ENCODE data around the gene USP5. TPM values are rescaled to one million over a fixed set of nuclear protein-coding genes. Genes with fewer than 3 reads are reported as not detected.
A peak's percentile ranks its signal among the peaks of the same experiment; 100 is the strongest.

Gene USP5
- total RNA-seq, 1 experiment from 2014 or later, result 158 TPM

GRCh38 chr12:6867413-6868210, 15.7 kb downstream of the USP5 start, which contains the start of gene TPI1:
TSS of gene TPI1 (plus strand) at chr12:6867531. CDS start at chr12:6867567, 36 bp downstream.
- ATAC-seq (peak; percentile 63), DNase-seq (ENCODE audit: low spot score) (peak; percentile 79)
- peaks cover 64% of the 10 kb centered on the region for H3K36me3 Mint-ChIP-seq
- H3K4me1 Mint-ChIP-seq, result peaks cover 60% of the 10 kb centered on the region
- no peaks in the 10 kb centered on the region for H3K27me3 Mint-ChIP-seq (ENCODE audit: low read depth)
- peak within 1 kb of the TSS; percentile 89 for H3K4me3 Mint-ChIP-seq
- CTCF ChIA-PET, result interaction anchor here (0.6 to 8.5 kb wide), 13 partner anchors 15 to 238 kb away, joined by 3 to 181 read pairs (median 5); partner anchors contain the start of genes C12orf57, CDCA3, MLF2 and RNU7-1
- H3K27ac Mint-ChIP-seq, result peak within 1 kb of the TSS; percentile 87
- H3K9me3 Mint-ChIP-seq, result no peaks in the 10 kb centered on the region
- POLR2A ChIA-PET, result interaction anchor here (1.0 to 4.3 kb wide), 11 partner anchors 16 to 114 kb away, joined by 3 to 33 read pairs (median 4); partner anchors contain the start of genes ATN1, C12orf57, CDCA3 and ENO2
- no peak for TF ChIP-seq TEAD4 (CRISPR knock-in tag; IDR thresholded peaks at IDR 0.05)
- no peak for TF ChIP-seq CDX4 (CRISPR knock-in tag; IDR thresholded peaks at IDR 0.05; ENCODE audit: borderline replicate concordance)
- peak; percentile 43; the same call in 1 of the 2 replicates for TF ChIP-seq ZNF281 (CRISPR knock-in tag; IDR thresholded peaks at IDR 0.05)
- TF ChIP-seq IRF2 (CRISPR knock-in tag; IDR thresholded peaks at IDR 0.05; ENCODE audit: borderline replicate concordance, low read depth), result no peak
- TF ChIP-seq MXD4 (CRISPR knock-in tag; IDR thresholded peaks at IDR 0.05; ENCODE audit: borderline replicate concordance), result no peak
- no peak for TF ChIP-seq ATF6 (CRISPR knock-in tag; IDR thresholded peaks at IDR 0.05)
- 0 out of 2 replicates have a peak, but pooled peaks have one; percentile 14 for TF ChIP-seq ZNF138 (CRISPR knock-in tag; conservative IDR thresholded peaks at IDR 0.05)
- no peak for TF ChIP-seq JAZF1 (CRISPR knock-in tag; IDR thresholded peaks at IDR 0.05)
- peak; percentile 56 for TF ChIP-seq SP1 (CRISPR knock-in tag; conservative IDR thresholded peaks at IDR 0.05)
- TF ChIP-seq TP53 (CRISPR knock-in tag; IDR thresholded peaks at IDR 0.05), result peak; percentile 64; the same call in 1 of the 2 replicates
- TF ChIP-seq NFATC4 (CRISPR knock-in tag; IDR thresholded peaks at IDR 0.05), result no peak
- TF ChIP-seq ERG (CRISPR knock-in tag; IDR thresholded peaks at IDR 0.05), result 0 out of 2 replicates have a peak, but pooled peaks have one; percentile 42
- no peak for TF ChIP-seq ATF2 (CRISPR knock-in tag; IDR thresholded peaks at IDR 0.05; ENCODE audit: borderline replicate concordance, low read depth)
- no peak for TF ChIP-seq ETV6 (CRISPR knock-in tag; IDR thresholded peaks at IDR 0.05)
- TF ChIP-seq SMAD3 (CRISPR knock-in tag; IDR thresholded peaks at IDR 0.05; ENCODE audit: borderline replicate concordance), result 0 out of 2 replicates have a peak, but pooled peaks have one; percentile 11
- TF ChIP-seq CTCF (IDR thresholded peaks at IDR 0.05), result no peak
- no peak for TF ChIP-seq ELF4 (CRISPR knock-in tag; IDR thresholded peaks at IDR 0.05; ENCODE audit: low read depth)
- no peak for TF ChIP-seq HMGA2 (CRISPR knock-in tag; IDR thresholded peaks at IDR 0.05)
- no peak for TF ChIP-seq PRDM15 (CRISPR knock-in tag; IDR thresholded peaks at IDR 0.05)

Data from WTC11 (cell line).